Daoy (cell line): Measurements from ENCODE around the gene ANO3. TPM values are rescaled to one million over a fixed set of nuclear protein-coding genes. Genes with fewer than 3 reads are reported as not detected.
"Not testable (repeated sequence)": the region's sequence is repeated elsewhere in the genome, so short reads cannot be mapped to it uniquely, and the experiment has no call there.

Source experiments
- DNase-seq: peaks from one replicate; pipeline ENCODE4 v3.0.0-alpha.2; 2015; ENCODE audit warnings: low read depth
- total RNA-seq: library from RNA; depleted of rRNA; stranded (reverse); fragments of >200 nt; shearing (Covaris generic); gene quantifications from 2 replicates; pipeline ENCODE4 v1.2.3, GENCODE V29; 2014

ANO3 gene
- total RNA-seq, 1 experiment from 2014 or later, result not detected

DNA sequence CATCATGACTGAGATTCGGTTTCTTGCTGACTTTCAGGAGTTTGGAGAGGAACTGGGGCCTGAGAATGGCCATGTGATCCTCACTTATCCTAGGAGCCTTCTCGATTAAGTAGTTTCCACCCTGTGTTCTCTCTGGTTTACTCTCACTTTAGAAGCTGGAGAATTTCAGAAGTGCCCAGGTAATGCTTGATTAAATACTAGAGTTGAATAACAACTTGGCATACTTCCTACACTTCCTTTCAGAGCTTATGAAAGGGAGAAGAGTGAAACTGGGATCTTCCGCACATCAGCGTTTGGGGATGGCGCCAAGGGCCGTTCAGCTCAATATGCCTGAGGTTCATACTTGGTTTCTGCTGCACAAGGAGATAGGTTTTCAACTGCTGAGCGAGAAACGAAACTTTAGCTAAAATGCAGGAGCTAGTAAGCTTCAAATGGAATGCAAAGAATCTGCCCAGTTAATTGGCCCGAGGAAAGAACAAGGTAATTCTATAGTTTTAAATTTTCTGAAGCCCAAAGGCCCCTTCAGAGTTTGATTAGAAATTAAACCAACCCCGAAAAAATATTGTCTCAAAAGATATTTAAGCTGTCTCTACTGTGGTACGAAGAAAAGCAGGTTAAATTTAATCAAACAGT is 241.0 kb downstream of the ANO3 start:
- no peak for DNase-seq

DNA sequence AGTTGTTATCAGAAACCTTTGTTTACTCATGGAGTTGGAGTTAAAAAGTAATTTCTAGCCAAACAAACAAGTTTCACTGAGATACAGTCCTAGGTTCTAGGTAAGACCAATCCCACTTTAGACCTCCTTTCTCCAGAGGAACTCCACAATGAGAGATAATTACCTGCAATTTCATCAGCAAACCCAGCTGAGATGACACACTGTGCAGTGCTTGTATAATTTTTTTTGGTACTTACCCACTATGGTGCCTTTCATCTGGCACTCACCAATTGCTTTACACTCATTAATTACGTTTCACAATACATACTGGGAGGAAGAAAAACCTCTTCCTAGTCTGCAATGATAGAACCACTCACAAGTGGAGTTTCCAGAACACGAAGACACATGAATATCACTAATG is 242.0 kb downstream of the ANO3 start:
- DNase-seq, result no peak

DNA sequence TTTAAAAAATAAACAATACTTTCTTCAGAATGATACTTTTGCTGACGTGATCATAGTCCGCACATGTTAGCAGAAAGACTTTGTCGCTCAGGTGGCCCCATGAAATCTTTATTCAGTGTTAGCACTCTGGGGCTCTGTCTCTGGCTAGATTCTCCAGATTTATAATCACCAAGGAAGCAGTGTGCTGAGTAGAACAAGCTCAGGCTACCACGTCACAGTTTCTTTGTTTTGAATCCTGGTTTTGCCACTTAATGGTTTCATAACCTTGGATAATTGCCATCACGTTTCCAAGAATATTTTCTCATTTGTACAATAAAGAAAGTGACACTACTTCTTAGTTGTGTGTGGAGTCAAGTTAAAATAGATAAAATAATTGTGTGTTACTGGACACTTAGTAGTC is 244.0 kb downstream of the ANO3 start:
- no peak for DNase-seq

DNA sequence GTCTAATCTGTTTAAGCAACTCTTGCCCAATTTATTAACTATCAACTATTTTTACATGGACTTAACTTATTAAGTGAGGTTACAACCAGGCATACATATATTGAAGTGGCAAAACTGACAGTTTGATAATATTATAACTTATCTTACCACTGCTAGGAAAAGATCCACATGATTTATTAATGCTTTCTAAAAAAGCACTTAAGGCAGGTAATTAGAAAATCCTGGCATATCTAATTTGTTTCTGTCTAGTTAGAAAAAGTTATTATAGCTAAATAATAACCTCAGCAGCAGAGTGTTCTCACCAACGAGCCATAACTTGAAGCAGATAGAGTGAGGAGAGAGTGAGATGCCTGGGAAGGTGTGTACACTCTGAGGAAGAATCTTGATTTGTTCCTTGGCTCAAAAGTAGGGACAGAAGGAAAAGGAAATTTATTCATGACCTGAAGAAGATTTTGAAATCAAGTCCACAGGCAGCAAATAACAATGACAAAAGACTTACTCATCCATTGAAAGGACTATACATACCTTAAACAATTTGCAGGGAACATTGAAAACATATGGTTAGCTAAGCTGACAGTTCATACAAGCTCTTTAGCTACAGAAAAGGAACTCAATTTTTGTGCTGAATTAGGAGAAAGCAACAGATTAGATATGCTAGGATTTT is 247.2 kb downstream of the ANO3 start:
- DNase-seq, result no peak

DNA sequence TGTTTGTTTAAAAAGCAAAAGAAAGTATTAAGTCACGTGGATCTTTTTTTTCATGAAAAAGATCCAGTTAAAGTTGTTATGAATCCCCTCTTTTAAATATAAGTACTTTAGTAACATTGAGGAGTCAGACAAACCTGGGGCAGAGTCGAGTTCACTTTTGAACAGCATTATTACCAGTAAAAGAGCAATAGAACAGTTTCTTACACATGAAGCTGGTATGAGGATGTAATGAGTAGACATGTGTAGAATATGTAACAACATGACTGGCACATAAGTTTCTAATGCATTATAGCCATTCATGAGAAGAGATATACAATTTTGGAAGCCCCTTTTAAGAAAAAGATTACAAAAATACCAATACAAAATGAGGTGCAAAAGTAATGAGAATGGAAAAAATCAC is 247.8 kb downstream of the ANO3 start:
- DNase-seq, result no peak

DNA sequence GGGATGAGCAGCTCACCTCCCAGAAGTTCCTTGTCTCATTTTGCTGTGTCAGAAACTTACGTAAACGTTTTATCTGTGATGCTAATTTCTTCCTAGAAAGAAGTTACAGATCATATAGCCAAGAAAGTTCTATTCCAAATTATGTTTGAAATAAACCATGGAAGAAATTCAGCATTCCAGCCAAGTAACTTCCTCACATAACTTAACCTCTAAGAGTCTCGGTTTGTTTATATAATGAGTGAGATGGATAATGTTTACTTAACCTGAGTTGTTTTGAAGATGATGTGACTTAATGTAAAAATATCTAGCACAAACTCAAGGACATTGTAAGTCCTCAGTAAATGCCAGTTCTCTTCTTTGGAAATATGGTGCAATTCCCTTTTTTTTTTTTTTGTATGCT is 249.0 kb downstream of the ANO3 start:
- DNase-seq, result no peak

DNA sequence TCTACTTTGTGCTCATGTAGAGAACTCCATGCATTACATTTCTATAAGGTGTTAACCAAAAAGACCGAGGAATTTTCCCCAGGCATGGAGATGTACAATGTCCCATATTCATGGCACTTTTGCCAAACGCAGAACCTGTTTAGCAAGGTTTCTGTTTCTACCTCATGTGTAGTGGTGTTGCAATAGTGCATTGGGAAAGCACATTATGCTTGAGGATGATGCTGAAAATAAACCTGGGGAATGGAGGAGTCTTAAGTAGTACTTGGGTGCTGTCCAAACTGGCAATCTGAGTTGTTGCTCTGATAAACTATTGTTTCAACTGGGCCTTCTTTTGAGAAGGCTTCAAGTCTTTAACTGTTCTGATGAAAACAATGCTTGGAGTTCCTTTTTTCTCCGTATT is 251.6 kb downstream of the ANO3 start:
- no peak for DNase-seq

DNA sequence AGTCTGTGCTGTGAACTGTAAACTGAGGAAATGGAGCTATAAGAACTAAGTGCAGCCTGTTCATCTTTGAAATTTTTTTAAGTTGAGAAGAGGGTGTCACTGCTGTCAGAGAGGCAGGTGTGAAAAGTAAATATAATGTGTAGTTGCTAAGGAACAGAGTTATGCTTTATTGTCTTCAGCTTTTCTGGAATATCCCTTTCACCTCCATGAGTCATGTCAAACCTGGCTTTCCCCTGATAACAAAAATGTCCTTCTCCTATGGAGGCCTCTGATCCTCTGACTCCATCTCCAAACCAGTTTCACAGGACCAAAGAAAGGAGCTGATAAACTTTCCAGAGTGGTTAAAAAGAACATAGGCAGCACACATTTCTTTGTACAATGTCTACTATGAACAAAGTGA is 252.9 kb downstream of the ANO3 start:
- DNase-seq, result no peak

DNA sequence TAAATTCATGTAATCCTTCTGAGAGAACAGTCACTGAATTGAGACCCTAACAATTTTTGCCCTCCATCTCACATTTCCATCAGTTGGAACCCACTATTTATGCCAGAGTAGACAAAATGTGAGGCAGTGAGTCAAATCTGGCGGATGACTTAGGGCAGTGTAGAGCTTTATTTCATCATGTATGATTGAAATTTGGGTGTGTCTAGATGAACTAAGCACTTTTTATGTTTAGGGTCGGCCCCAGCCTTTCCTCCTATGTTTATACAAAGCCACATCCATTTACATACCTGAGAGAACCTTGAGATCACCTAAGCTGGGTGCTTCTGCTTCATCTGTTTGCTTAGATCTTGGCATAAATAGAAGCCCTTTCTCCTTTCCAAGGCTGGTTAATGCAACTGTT is 255.1 kb downstream of the ANO3 start:
- DNase-seq, result no peak

DNA sequence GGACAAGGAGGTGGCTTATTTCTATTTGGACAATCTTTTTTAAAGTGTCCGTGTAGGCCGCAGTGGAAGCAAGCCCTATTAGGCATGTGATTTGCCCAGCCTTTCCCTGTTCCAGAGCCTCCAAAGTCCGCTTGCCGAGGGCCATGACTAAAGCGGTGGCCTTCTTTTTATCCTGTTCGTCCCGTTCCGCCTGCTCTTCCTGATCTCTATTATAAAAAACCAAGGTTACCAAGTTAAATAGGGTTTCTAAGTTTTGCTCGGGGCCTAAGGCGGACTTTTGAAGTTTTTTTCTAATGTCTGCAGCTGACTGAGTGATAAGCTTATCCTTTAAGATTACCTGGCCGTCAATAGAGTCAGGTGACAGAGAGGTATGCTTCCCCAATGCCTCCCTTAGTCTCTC is 261.8 kb downstream of the ANO3 start:
- no peak for DNase-seq

DNA sequence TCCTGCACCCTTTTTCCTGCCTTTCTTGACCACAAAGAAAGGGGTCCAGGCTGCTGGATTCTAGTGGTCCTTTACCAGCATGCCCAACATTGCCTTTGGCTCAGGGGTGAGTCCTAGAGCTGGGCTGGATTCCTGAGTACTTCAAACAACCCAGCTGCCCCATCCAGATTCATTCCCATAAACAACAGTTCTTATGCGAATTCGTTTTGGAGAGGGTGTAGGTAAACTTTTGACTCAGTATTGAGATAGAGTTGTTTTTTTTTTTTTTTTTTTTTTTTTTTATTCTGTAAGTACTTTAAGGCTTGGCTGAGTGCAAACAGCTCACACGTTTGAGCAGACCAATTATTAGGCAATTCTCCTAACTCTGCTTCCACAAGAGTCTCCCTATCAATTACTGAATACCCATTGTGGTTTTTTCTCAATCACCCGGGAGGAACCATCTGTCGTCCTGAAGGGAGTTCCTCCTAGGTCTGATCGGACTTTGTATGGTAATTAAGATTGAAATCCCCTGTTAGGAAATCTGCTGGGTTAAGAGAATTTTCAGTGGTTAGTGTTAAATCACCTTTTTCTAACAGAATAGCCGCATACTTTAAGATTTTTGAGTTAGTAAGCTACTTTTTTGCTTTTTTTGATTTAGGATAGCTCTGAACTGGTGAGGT is 263.4 kb downstream of the ANO3 start:
- DNase-seq, result not testable (repeated sequence)

DNA sequence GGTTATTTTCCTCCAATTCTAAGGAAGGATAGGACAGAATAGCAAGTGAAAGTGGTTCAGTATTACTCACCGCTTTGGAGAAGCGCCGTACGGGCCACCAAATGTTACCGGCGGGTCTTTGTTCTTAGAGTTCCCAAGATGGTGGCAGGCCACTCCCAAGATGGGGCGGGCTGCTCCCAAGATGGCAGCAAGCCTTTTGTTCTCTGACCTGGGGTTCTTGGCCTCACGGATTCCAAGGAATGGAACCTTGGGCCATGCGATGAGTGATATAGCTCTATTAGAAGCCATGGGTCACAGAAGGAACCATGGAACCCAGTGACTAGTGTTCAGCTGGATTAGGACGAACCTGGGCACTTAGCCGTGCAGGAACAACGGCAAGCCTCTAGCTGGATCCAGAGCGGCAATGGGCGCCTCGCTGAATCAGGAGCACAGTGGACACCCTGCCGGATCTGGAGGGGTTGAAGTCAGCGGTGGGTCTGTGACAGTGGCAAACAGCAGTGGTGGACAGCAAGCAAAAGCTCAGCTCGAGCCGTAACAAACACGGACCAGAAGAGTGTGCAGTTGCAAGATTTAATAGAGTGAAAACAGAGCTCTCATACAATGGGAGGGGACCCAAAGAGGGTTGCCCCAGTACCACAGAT is 265.2 kb downstream of the ANO3 start:
- not testable (repeated sequence) for DNase-seq

DNA sequence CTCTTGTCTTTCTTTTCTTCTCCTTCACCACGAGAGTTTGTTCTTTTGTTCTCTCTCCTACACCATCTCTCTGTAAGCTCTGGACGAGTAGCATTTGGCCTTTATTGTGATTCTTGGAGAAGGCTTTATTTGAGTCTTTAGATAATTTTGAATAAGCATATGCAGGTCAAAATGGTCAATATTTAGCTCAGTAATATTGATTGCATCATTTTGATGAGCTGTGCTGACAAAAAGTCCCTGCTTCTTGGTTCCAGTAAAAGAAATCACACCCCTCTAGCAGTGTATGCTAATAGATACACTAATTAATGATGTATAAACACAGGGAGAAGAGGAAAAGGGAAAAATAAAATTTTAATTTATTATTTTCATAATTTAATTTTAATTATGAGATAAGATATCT is 266.0 kb downstream of the ANO3 start:
- DNase-seq, result no peak

DNA sequence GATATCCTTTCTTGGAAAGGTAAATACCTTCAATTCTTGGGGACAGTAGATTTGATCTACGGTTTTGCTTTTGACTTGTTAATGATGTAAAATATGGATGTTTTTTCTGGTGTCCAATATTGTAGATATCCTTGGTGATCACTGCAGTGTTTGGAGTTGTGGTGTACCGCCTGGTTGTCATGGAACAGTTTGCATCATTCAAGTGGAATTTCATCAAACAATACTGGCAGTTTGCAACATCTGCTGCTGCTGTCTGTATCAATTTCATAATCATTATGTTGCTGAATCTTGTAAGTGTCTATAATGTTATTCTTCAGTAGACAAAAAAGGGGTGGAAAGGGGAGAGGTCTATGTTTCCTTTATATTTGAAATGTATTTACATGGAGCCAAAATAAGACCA is 267.5 kb downstream of the ANO3 start:
- peak; percentile 37 for DNase-seq

DNA sequence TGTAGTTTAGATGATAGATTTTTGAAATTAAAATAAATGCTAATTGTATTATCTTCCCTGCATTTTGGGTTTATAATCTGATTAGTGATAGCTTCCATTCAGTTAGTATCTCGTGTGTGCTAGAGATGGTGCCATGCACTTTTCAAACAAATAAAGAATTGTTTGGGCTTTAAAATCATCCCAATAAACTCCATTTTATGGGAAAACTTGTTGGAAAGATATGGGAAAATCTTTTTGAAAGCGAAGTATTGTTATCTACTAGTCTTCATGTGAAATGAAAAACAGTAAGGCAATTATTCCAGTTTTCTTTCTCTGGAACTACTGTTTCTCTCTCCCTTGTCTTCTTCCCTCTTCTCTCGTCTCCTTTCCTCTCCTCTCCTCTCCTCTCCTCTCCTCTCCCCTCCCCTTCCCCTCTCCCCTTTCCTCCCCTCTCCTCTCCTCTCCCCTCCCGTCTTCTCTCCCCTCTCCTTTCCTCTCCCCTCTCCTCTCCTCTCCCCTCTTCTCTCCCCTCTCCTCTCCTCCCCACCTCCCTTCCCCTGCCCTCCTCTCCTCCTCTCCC is 268.0 kb downstream of the ANO3 start:
- no peak for DNase-seq

DNA sequence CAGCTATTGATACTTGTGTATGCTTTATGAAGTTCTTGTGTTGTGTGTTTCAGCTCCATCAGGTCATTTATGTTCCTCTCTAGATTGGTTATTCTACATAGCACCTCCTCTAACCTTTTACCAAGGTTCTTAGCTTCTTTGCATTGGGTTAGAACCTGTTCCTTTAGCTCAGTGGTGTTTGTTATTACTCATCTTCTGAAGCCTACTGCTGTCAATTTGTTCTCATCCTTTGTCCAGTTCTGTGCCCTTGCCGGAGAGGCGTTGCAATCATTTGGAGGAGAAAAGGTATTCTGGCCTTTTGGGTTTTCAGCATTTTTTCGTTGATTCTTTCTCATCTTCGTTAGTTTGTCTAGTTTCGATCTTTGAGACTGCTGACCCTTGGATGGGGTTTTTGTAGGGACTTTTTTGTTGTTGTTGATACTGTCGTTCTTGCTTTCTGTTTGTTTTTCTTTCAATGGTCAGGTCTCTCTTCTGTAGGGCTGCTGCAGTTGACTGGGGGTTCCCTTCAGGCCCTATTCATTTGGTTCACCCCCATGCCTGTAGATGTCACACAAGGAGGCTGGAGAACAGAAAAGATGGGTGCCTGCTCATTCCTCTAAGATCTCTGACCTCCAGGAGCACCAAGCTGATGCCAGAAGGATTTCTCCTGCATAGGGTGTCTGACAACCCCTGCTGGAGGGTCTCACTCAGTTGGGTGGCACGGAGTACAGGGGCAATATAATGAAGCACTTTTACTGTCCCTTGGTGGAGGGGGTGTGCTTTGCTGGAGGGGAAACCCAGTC is 276.0 kb downstream of the ANO3 start:
- DNase-seq, result no peak

DNA sequence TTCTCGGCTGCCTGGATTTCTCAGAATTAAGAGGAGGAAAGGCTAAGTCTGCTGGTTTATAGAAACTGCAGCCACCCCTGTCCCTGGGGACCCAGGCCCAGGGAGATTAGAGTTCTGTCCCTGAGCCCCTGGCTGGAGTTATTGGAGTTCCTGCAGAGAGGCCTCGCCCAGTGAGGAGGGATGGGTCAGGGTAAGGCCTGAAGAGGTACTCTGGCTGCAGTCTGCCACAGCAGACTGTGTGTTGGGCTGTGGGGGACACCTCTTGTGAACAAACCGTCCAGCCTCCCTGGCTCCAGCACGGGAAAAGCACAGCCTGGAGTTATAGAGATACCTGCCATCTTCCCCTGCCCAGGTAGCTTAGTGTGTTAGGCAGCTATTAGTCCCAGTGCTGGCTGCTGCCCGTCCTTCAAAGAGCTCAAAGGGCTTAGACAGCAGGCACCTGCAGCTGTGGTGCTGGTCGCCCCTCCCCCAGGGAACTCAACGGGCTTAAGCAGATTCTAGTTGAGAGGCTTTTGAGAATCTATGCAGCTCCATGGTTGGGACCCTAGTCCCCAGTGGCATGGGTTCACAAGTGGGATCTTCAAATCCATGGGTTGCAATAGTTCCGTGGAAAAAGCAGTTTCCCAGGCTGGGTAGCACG is 276.7 kb downstream of the ANO3 start:
- DNase-seq, result no peak

DNA sequence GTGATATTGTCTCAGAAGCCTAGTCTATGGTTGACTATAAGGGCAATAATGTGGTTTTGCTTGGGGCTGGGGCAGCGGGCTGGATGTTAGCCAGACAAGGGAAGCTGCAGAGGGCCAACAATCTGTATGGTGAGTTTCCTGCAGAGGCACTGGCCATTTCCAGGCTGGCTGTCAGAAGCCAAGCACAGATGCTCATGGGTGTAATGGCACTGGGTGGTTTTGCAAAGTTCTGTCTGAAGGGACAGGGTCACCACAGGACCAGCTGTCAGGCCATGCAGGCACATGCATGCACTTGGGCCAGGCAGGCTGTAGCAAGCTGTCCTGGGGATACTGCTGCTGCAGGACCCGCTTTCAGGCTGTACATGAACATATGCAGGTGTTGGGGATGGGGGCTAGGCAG is 281.8 kb downstream of the ANO3 start:
- DNase-seq, result no peak

DNA sequence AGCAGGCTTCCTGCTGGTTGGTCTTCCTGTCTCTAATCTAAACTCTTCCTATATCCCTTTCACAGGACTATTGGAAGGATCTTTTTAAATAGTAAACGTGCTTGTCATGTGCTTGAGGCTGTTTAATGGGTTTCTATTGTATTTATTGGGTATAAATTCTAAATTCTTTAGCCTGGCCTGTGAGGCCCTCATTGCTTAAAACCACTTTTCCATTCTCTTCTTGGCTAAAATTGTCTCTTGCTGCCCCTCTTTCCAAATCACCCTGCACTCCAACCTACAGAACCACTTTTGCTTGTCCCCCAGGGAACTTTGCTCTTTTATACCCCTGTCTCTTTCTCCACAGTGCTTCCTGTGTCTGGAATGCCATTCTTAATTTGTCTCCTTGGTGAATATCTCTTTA is 286.5 kb downstream of the ANO3 start:
- no peak for DNase-seq

DNA sequence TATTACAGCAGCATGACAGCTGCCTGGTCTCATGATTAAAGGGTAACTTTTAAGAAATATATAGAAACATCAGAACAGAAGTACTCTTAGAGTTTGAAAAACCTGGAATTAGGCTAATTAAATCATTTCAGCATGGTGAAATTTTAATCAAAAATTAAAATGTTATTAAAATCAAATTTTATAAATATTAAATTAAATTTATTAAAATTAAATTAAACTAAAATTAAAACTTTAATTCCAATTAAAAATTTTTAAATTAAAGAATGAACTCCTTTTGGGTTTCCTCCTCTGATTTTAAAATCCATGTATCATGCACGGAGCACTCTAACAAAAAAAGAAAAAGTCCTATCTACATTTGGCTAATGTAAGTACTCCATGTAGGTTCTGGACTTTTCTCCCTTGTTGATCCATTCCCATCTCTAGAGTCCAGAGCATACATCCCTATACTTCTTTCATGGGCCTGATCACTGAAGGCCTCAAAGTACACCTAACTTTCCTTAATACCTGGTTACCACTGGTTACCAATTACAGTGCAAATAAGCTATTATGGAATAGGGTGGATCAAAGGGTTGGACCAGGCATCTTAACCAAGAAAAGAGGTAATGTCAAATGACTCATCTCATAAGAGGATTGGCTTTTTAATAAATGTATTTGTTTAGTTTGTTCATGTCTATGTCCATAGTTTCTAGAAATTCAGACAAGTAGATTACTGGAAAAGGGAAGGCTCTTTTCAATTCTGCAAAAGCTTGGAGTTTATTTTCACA is 288.5 kb downstream of the ANO3 start:
- DNase-seq, result no peak

DNA sequence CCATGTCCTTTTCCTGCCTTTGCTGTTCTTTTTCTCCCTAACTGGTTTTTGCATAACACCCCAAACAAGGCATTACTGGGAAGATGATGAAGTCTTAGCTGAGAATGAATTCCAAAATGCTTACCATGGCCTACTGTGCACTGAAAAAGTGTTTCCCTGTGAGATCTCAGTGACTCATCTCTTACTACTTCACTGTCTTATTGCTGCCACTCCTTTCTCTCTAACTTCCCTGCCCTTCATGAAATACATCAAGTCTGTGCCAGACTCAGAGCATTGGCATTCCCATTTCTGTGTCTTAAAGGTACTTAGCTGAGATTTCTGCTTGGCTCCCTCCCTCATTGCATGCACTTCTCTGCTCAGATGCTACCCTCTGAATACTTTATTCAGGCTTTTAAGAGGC is 289.2 kb downstream of the ANO3 start:
- DNase-seq, result peak; percentile 68
